ENCODE data around the gene GIT1.

The GIT1 gene

GRCh38 chr17:29593591-29594518, 4.4 kb upstream of the GIT1 start:
- no peak for DNase-seq (ENCODE audit: low read depth in 2 of 2, low spot score in 1 of 2)

GRCh38 chr17:29592850-29593551, 3.6 kb upstream of the GIT1 start, which contains the start of gene ANKRD13B:
Gene ANKRD13B (plus strand): TSS chr17:29593132. CDS start chr17:29593622, 490 bp downstream.
- no peak for DNase-seq (ENCODE audit: low read depth in 2 of 2, low spot score in 1 of 2)

- peak; percentile 57 to 63 for DNase-seq (ENCODE audit: low read depth in 2 of 2, low spot score in 1 of 2)
These were observed 2.5 kb upstream of the GIT1 start for GRCh38 chr17:29591737-29592608.

GRCh38 chr17:29591146-29591736, 1.8 kb upstream of the GIT1 start:
- DNase-seq (ENCODE audit: low read depth in 2 of 2, low spot score in 1 of 2) = no peak

- no peak for DNase-seq (ENCODE audit: low read depth in 2 of 2, low spot score in 1 of 2)
These were observed 1.1 kb upstream of the GIT1 start for GRCh38 chr17:29590411-29591145.

- peak in 1 of 2 donors; percentile 72 for DNase-seq (ENCODE audit: low read depth in 2 of 2, low spot score in 1 of 2)
These were observed 661 bp downstream of the GIT1 start for GRCh38 chr17:29588562-29589411.

- DNase-seq (ENCODE audit: low read depth in 2 of 2, low spot score in 1 of 2) = no peak
These were observed 1.4 kb downstream of the GIT1 start for GRCh38 chr17:29588017-29588561.

GRCh38 chr17:29587591-29587990, 1.9 kb downstream of the GIT1 start:
- DNase-seq (ENCODE audit: low read depth in 2 of 2, low spot score in 1 of 2) = no peak

- no peak for DNase-seq (ENCODE audit: low read depth in 2 of 2, low spot score in 1 of 2)
These were observed 2.6 kb downstream of the GIT1 start for GRCh38 chr17:29586676-29587469.

GRCh38 chr17:29585080-29585751, 4.2 kb downstream of the GIT1 start:
- DNase-seq (ENCODE audit: low read depth in 2 of 2, low spot score in 1 of 2) = no peak

GRCh38 chr17:29584452-29585079, 4.9 kb downstream of the GIT1 start:
- no peak for DNase-seq (ENCODE audit: low read depth in 2 of 2, low spot score in 1 of 2)

GRCh38 chr17:29583324-29584248, 5.9 kb downstream of the GIT1 start:
- DNase-seq (ENCODE audit: low read depth in 2 of 2, low spot score in 1 of 2) = no peak

GRCh38 chr17:29582772-29583171, 6.7 kb downstream of the GIT1 start:
- DNase-seq (ENCODE audit: low read depth in 2 of 2, low spot score in 1 of 2) = no peak

GRCh38 chr17:29582254-29582765, 7.1 kb downstream of the GIT1 start:
- no peak for DNase-seq (ENCODE audit: low read depth in 2 of 2, low spot score in 1 of 2)

GRCh38 chr17:29581583-29582253, 7.7 kb downstream of the GIT1 start:
- DNase-seq (ENCODE audit: low read depth in 2 of 2, low spot score in 1 of 2) = no peak
